Kidney capillary endothelial cell (primary cell): ENCODE measurements around the gene CHTF18.
"Not testable (repeated sequence)": the region's sequence is repeated elsewhere in the genome, so short reads cannot be mapped to it uniquely, and the experiment has no call there.

Experiments used
- DNase-seq: peaks from one replicate; pipeline ENCODE4 v3.0.0-alpha.2; 2018; ENCODE audit warnings: low spot score

CHTF18 gene

GRCh38 chr16:788399-789126 is at the start of gene CHTF18:
Gene CHTF18 (plus strand): TSS chr16:788620. CDS start chr16:788685, 65 bp downstream.
- DNase-seq = peak; percentile 87

DNA sequence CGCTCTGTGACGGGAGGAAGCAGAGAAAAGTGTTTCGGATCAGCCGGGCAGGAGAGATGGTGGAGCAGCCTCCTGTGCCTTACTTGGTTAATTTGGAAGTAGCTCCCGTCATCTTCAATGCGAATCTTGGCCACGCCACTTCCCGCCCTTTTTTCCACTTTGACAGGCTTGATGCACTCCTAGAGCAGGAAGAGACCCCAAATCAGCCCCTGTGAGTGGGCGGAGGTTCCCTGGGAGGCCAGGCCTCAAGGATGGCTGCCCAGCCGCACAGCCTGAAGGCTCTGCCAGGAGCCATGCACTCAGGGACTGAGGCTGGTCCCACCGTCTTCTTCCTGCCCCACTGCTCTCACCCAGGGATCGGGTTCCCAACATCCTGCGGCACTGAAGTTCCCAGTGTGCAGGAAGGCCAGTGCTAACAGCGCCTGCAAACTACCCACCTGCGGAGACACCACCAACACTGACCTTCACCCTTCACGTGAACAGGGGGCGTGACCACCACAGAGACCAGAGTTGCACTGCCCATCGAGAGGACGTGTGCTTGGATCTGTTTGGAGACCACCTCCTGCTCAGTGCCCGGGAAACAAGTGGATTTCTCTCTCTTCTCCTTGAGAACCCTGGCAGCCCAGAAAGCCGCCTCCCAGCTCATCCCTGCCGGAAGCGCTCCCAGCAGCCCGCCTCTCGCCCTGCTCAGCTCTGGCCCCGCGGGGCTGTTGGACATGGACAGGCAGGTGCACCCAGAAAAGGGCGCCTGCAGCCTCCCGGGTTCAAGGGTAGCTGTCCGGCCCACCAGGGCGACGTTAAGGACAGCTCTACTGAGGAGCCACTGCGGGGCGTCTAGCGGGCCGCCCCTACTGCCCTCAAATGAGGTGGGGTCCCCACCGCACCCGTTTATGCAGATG is 48.6 kb upstream of the CHTF18 start:
- DNase-seq = no peak

GRCh38 chr16:740459-740763 is 48.0 kb upstream of the CHTF18 start:
- no peak for DNase-seq

DNA sequence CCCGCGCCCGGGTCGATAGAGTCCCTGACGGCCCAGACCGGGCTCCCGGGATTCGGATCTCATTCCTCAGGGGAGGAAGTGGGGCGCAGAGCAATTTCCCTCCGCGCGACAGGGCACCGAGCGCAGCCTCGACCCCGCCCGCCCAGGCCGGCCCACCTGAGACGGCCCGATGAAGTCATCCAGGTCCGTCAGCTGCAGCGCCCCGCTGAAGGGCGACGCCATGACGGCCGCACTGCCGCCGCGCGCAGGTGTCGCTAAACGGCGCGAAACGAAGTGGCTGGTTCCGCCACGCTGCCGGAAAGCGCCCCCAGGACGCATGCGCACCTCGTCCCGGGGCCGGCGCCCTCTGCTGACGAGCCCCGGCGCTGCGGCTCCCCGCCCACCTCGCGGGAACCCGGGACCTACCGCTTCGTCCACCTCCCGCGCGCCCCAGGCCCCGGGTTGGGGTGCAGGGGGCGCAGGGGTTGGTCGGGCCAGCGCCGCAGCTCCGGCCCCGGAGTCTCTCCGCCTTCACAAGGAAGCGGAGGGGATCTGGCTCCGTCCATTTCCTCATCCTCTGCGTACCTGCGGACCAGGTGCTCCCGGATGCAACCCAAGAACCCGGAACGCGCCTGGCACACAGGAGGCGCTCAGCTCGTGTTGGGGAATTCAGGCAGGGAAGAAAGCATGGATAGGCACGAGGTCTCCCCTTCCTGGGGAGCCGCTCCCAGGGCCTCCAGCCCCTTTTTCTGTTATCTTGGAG is 47.5 kb upstream of the CHTF18 start, which contains the start of gene CIAO3:
Gene CIAO3, minus strand, starts transcription at position 234 of the 742 bp plus-strand sequence. Its CDS starts 12 bp downstream, at position 222.
- peak; percentile 76 for DNase-seq

DNA sequence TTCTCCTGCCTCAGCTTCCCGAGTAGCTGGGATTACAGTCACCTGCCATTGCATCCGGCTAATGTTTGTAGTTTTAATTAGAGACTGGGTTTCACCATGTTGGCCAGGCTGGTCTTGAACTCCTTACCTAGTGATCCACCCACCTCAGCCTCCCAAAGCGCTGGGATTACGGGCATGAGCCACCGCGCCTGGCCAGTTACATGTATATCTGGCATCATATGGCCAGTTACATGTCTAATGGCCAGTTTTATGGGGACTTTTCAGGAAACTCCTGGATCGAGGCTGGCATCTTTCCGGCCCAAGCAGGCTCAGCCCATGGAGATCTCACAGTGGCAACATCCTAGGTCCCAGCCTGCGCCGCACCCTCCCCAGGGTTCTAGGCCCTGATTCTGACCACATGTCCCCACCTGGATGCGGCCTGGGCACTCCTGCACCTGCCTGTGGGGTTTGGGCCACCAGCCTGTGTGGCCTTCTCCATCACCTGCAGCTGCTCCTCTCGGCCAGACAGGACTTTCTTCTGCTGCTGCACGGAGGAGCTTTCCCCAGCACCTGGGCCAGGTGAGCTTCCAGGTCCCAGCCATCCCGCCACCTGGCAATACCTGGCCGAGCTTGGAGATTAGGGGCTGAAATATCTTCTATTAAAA is 46.3 kb upstream of the CHTF18 start:
- DNase-seq = no peak

DNA sequence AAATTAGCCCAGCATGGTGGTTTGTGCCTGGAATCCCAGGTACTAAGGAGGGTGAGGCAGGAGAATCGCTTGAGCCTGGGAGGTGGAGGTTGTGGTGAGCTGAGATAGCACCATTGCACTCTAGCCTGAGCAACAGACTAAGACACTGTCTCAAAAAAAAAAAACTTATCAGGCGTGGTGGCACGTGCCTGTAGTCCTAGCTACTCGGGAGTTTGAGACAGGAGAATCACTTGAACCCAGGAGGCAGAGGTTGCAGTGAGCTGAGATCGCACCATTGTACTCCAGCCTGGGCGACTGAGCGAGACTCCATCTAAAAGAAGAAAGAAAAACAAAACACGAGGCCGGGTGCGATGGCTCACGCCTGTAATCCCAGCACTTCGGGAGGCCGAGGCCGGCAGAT is 45.5 kb upstream of the CHTF18 start:
- DNase-seq = not testable (repeated sequence)

GRCh38 chr16:743794-744500 is 44.5 kb upstream of the CHTF18 start:
- DNase-seq = no peak

GRCh38 chr16:745739-746138 is 42.7 kb upstream of the CHTF18 start:
- DNase-seq = no peak

DNA sequence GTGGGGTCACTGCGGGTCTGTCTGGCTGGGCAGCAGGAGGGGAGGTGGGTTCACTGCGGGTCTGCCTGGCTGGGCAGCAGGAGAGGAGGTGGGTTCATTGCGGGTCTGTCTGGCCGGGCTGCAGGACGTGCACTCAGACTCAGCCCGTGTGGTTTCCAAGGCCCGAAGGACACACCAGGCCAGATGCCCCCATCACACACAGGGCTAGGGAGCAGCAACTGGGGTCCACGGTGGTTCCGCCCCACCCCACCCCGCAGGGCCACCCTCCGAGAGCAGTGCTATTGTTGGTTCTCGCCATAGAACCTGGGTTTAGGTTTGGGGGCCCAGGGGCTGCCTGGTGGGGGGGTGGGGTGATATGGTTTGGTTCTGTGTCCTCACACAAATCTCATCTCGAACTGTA is 41.8 kb upstream of the CHTF18 start:
- no peak for DNase-seq

DNA sequence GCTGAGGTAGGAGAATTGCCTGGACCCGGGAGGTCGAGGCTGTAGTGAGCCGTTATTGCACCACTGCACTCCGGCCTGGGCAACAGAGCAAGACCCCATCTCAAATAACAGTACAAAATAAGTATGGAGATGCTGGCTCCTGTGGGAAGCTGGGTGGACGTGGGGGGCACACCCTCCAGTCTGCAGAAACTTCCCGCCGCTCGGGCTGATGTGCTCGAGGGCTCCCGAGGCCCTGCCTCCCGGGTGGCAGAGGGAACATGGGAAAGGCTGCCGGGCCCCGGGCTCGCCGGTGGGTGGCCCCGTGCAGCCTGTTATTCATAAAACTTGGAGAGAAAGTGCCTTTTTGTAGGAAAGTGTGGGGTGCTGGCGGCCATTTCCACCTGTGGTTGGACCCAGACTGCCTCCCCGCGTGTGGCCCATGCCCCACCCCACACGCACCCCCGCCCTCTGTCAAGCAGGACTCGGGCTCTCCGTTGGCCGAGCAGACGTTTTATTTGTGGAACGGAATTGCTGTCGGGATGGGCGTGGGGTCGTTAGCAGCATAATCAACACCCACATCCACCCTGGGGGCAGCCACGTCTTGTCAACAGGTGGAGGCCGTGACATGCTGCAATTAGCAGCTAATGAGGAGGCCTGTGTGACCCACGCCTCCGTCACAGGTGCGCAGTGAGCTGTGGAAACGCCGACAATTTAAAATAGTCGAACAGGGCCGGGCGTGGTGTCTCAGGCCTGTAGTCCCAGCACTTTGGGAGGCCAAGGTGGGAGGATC is 40.3 kb upstream of the CHTF18 start:
- no peak for DNase-seq

- DNase-seq = no peak
Measured at GRCh38 chr16:749010-749409, 39.4 kb upstream of the CHTF18 start.

DNA sequence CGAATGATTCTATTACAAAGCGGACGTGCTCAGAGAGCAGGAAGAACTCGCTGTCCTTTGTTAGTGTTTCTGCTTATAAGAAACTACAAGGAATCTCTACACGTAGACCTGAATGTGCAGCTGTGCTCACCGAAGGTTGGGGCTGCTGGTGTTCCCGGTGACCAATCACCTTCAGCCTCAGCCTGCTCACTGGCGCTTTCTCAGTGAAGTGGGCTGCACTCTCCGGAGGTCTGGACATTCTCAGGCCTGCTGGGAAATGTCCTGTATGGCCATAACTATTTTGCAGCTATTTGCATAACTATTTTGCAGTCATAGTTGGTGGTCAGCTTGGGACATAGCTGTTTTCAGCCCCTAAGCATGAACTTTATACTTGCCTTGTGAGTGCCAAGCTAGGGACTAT is 37.9 kb upstream of the CHTF18 start:
- no peak for DNase-seq

GRCh38 chr16:751152-752006 is 37.0 kb upstream of the CHTF18 start:
- DNase-seq = no peak

- DNase-seq = no peak
Measured at GRCh38 chr16:752007-752312, 36.5 kb upstream of the CHTF18 start.

DNA sequence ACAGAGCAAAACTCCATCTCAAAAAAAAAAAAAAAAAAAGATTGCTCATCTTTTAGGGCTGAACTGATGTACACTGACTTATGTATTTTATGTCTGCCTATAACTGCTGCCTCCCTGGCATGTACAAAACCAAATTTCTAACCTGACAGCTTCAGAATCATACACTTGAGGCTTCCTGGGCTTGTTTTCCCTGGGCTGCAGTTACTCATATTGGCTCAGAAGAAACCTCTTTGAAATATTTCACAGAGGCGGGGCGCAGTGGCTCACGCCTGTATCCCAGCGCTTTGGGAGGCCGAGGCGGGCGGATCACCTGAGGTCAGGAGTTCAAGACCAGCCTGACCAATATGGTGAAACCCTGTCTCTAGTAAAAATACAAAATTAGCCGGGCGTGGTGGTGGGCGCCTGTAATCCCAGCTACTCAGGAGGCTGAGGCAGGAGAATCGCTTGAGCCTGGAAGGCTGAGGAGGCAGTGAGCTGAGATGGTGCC is 34.3 kb upstream of the CHTF18 start:
- not testable (repeated sequence) for DNase-seq

DNA sequence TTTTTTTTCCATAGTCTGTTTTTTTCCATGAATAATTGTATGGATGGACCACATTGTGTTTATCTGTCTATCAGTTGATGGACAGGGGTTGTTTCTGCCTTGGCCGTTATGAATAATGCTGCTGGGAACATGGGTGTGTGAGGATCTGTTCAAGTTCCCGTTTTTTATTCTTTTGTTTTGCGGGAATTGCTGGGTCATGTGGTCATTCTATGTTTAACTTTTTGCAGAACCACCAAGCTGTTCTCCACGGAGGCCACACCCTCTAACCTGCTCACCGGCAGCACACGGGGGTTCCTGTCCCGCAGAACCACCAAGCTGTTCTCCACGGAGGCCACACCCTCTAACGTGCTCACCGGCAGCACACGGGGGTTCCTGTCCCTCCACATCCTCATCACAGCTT is 33.8 kb upstream of the CHTF18 start:
- DNase-seq = no peak

GRCh38 chr16:756428-756827 is 32.0 kb upstream of the CHTF18 start:
- DNase-seq = no peak

GRCh38 chr16:759110-759910 is 29.1 kb upstream of the CHTF18 start:
- DNase-seq = no peak

- no peak for DNase-seq
Measured at GRCh38 chr16:760065-760464, 28.4 kb upstream of the CHTF18 start.
